ENCODE measurements around the gene OLFM3. TPM values are rescaled to one million over a fixed set of nuclear protein-coding genes. Genes with fewer than 3 reads are reported as not detected.

The OLFM3 gene
- polyA plus RNA-seq, 1 of the 3 experiments (the other 2 are of a cell fraction): not detected

DNA sequence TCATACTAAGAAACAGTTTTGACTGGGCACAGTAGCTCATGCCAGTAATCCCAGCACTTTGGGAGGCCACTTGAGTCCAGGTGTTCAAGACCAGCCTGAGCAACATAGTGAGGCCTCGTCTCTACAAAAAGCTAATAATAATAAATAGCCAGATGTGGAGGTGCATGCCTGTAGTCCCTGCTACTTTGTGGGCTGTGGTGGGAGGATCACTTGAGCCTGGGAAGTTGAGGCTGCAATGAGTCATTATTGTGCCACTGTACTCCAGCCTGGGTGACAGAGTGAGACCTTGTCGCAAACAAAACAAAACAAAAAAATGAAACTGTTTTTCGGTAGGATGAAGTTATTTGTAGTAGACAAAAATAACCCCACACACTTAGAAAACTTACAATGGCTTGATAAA lies 19.0 kb upstream of the OLFM3 start:
- no peak for DNase-seq
- TF ChIP-seq, protein P1, sequence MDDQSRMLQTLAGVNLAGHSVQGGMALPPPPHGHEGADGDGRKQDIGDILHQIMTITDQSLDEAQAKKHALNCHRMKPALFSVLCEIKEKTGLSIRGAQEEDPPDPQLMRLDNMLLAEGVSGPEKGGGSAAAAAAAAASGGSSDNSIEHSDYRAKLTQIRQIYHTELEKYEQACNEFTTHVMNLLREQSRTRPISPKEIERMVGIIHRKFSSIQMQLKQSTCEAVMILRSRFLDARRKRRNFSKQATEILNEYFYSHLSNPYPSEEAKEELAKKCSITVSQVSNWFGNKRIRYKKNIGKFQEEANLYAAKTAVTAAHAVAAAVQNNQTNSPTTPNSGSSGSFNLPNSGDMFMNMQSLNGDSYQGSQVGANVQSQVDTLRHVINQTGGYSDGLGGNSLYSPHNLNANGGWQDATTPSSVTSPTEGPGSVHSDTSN (IDR thresholded peaks at IDR 0.05): no peak
- TF ChIP-seq FOXM1 (IDR thresholded peaks at IDR 0.05; ENCODE audit: low read depth) (no peak), GATA2 (CRISPR knock-in tag; IDR thresholded peaks at IDR 0.05) (no peak), JUND (IDR thresholded peaks at IDR 0.05) (no peak), MXI1 (IDR thresholded peaks at IDR 0.05; ENCODE audit: low read depth, low read length) (no peak), ELF1 (IDR thresholded peaks at IDR 0.05) (no peak), TEAD4 (IDR thresholded peaks at IDR 0.05; ENCODE audit: borderline replicate concordance, insufficient read depth) (no peak), SIN3A (IDR thresholded peaks at IDR 0.05; ENCODE audit: borderline replicate concordance, low read depth, low read length) (no peak), FOSL2 (IDR thresholded peaks at IDR 0.05; ENCODE audit: borderline replicate concordance, low read depth) (no peak), RAD21 (IDR thresholded peaks at IDR 0.05; ENCODE audit: low read length) (no peak), SMC3 (IDR thresholded peaks at IDR 0.05; ENCODE audit: low read depth, low read length) (no peak), FOXJ3 (CRISPR knock-in tag; IDR thresholded peaks at IDR 0.05) (no peak), CHD2 (IDR thresholded peaks at IDR 0.05; ENCODE audit: low read length, partially characterized antibody) (no peak)
- no peaks in the 10 kb centered on the region for H3K9me2 ChIP-seq
- H3K9ac ChIP-seq: no peak overlapping the region
- H3K36me3 ChIP-seq (replicated peaks in 1 of 2; ENCODE audit: control insufficient read depth in 1 of 2, insufficient read depth in 2 of 2, low read length in 1 of 2): no peaks in the 10 kb centered on the region
- H3K4me2 ChIP-seq: no peak overlapping the region
- ChIA-PET POLR2A (no interaction called here), CTCF (no interaction called here)
- no peaks in the 10 kb centered on the region for H3K4me1 ChIP-seq (ENCODE audit: control insufficient read depth in 1 of 2, insufficient read depth in 2 of 2, low read depth in 1 of 2, low read length in 1 of 2)
- H4K20me1 ChIP-seq (ENCODE audit: insufficient read depth): no peaks in the 10 kb centered on the region
- no peaks in the 10 kb centered on the region for H3K27me3 ChIP-seq (ENCODE audit: insufficient read depth)
- no peaks in the 10 kb centered on the region for H3F3A ChIP-seq (replicated peaks; ENCODE audit: insufficient read depth)
- H2AFZ ChIP-seq (ENCODE audit: low read depth): no peak overlapping the region
- no peak overlapping the region for H3K27ac ChIP-seq (ENCODE audit: low read depth in 2 of 2, low read length in 1 of 2)
- no peaks in the 10 kb centered on the region for H3K9me3 ChIP-seq
- H3K4me3 ChIP-seq (ENCODE audit: low read depth in 2 of 2, low read length in 1 of 2): no peak overlapping the region
- WGBS (ENCODE audit: low lambda C conversion rate): 44% methylated on average over 3 of the region's 3 CpGs
- no peaks in the 10 kb centered on the region for H3K79me2 ChIP-seq (ENCODE audit: insufficient read depth)

DNA sequence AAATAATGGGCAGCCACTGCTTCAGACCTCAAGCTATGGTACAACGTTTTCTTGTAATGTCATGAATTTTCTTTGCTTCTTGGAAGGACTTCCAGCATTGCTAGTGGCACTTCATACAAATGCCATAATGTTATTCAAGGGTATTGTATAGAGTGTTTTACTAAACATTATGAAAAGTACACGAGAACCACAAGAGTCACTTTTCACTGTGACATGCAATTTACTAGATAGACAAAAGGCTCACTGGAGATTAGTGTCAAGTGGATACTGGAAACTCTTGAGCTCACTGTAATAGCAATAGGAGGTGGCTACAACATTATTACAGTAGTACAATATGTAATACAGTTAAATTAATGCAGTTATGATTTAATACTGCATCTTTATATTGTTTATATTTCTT lies 5.3 kb upstream of the OLFM3 start:
- no peak for TF ChIP-seq FOXJ3 (CRISPR knock-in tag; IDR thresholded peaks at IDR 0.05)
- no peak for TF ChIP-seq YY1 (IDR thresholded peaks at IDR 0.05; ENCODE audit: low read depth)
- TF ChIP-seq, protein P2, sequence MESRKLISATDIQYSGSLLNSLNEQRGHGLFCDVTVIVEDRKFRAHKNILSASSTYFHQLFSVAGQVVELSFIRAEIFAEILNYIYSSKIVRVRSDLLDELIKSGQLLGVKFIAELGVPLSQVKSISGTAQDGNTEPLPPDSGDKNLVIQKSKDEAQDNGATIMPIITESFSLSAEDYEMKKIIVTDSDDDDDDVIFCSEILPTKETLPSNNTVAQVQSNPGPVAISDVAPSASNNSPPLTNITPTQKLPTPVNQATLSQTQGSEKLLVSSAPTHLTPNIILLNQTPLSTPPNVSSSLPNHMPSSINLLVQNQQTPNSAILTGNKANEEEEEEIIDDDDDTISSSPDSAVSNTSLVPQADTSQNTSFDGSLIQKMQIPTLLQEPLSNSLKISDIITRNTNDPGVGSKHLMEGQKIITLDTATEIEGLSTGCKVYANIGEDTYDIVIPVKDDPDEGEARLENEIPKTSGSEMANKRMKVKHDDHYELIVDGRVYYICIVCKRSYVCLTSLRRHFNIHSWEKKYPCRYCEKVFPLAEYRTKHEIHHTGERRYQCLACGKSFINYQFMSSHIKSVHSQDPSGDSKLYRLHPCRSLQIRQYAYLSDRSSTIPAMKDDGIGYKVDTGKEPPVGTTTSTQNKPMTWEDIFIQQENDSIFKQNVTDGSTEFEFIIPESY (IDR thresholded peaks at IDR 0.05; ENCODE audit: borderline replicate concordance, low read depth): no peak
- TF ChIP-seq RCOR1 (IDR thresholded peaks at IDR 0.05; ENCODE audit: low read length): no peak
- TF ChIP-seq TCF12 (IDR thresholded peaks at IDR 0.05): no peak
- no peak for TF ChIP-seq JUND (IDR thresholded peaks at IDR 0.05)
- TF ChIP-seq RAD21 (IDR thresholded peaks at IDR 0.05; ENCODE audit: low read length): no peak
- TF ChIP-seq FOSL2 (IDR thresholded peaks at IDR 0.05; ENCODE audit: borderline replicate concordance, low read depth): no peak
- no peak for TF ChIP-seq MXI1 (IDR thresholded peaks at IDR 0.05; ENCODE audit: low read depth, low read length)
- no peak for TF ChIP-seq EZH2phosphoT487 (IDR thresholded peaks at IDR 0.05; ENCODE audit: borderline replicate concordance, low read depth)
- no peak for TF ChIP-seq NRF1 (IDR thresholded peaks at IDR 0.05; ENCODE audit: low read depth, low read length)
- TF ChIP-seq SIN3A (IDR thresholded peaks at IDR 0.05; ENCODE audit: borderline replicate concordance, low read depth, low read length): no peak
- TF ChIP-seq, protein P3, sequence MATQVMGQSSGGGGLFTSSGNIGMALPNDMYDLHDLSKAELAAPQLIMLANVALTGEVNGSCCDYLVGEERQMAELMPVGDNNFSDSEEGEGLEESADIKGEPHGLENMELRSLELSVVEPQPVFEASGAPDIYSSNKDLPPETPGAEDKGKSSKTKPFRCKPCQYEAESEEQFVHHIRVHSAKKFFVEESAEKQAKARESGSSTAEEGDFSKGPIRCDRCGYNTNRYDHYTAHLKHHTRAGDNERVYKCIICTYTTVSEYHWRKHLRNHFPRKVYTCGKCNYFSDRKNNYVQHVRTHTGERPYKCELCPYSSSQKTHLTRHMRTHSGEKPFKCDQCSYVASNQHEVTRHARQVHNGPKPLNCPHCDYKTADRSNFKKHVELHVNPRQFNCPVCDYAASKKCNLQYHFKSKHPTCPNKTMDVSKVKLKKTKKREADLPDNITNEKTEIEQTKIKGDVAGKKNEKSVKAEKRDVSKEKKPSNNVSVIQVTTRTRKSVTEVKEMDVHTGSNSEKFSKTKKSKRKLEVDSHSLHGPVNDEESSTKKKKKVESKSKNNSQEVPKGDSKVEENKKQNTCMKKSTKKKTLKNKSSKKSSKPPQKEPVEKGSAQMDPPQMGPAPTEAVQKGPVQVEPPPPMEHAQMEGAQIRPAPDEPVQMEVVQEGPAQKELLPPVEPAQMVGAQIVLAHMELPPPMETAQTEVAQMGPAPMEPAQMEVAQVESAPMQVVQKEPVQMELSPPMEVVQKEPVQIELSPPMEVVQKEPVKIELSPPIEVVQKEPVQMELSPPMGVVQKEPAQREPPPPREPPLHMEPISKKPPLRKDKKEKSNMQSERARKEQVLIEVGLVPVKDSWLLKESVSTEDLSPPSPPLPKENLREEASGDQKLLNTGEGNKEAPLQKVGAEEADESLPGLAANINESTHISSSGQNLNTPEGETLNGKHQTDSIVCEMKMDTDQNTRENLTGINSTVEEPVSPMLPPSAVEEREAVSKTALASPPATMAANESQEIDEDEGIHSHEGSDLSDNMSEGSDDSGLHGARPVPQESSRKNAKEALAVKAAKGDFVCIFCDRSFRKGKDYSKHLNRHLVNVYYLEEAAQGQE (IDR thresholded peaks at IDR 0.05; ENCODE audit: low read depth, low read length): no peak
- no peak for TF ChIP-seq SMC3 (IDR thresholded peaks at IDR 0.05; ENCODE audit: low read depth, low read length)
- Histone ChIP-seq H2AFZ (ENCODE audit: low read depth) (no peak overlapping the region), H3K4me2 (no peak overlapping the region), H3F3A (replicated peaks; ENCODE audit: insufficient read depth) (no peaks in the 10 kb centered on the region), H3K79me2 (ENCODE audit: insufficient read depth) (no peaks in the 10 kb centered on the region), H3K4me3 (ENCODE audit: low read depth in 2 of 2, low read length in 1 of 2) (no peak overlapping the region), H3K9me2 (no peaks in the 10 kb centered on the region), H3K27ac (ENCODE audit: low read depth in 2 of 2, low read length in 1 of 2) (no peak overlapping the region), H3K9me3 (no peaks in the 10 kb centered on the region), H3K4me1 (ENCODE audit: control insufficient read depth in 1 of 2, insufficient read depth in 2 of 2, low read depth in 1 of 2, low read length in 1 of 2) (no peaks in the 10 kb centered on the region; a peak in 1 of 4 replicates), H3K36me3 (replicated peaks in 1 of 2; ENCODE audit: control insufficient read depth in 1 of 2, insufficient read depth in 2 of 2, low read length in 1 of 2) (no peaks in the 10 kb centered on the region), H3K27me3 (ENCODE audit: insufficient read depth) (no peaks in the 10 kb centered on the region), H3K9ac (no peak overlapping the region), H4K20me1 (ENCODE audit: insufficient read depth) (no peaks in the 10 kb centered on the region)
- POLR2A ChIA-PET: no interaction called here
- 17% methylated on average over 2 of the region's 2 CpGs for WGBS (ENCODE audit: low lambda C conversion rate)
- CTCF ChIA-PET: no interaction called here
- DNase-seq: no peak
